Measurements from ENCODE around the gene GOLGA1.

DNA sequence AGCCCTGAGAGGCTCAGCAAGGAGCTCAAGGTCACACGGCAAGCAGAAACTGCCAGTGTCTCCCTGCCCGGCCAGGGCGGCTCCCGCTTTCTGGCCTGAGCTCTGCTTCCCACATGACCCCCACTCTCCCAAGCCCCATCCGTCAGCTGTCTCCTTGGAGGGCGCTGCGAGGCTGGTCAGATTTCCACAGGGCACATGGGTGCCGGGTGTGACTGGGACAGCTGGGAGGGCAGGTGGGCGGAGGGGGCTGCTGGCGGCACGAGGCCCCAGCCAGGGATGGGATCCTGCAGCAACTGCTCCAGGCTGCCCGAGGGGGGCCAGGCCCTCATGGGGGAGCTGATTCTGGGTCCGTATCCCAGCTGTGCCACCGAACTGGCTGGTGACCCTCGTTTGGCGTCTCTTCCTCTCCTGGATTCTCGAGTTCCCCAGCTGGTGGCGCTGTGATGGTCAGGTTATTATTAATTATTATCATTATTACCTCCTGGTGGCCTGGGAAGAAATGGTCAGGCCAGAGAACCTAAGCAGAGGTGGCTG is 100.5 kb downstream of the GOLGA1 start:
- TF ChIP-seq EZH2 (IDR thresholded peaks at IDR 0.05; ENCODE audit: low read length): no peak
- TF ChIP-seq, protein P1, sequence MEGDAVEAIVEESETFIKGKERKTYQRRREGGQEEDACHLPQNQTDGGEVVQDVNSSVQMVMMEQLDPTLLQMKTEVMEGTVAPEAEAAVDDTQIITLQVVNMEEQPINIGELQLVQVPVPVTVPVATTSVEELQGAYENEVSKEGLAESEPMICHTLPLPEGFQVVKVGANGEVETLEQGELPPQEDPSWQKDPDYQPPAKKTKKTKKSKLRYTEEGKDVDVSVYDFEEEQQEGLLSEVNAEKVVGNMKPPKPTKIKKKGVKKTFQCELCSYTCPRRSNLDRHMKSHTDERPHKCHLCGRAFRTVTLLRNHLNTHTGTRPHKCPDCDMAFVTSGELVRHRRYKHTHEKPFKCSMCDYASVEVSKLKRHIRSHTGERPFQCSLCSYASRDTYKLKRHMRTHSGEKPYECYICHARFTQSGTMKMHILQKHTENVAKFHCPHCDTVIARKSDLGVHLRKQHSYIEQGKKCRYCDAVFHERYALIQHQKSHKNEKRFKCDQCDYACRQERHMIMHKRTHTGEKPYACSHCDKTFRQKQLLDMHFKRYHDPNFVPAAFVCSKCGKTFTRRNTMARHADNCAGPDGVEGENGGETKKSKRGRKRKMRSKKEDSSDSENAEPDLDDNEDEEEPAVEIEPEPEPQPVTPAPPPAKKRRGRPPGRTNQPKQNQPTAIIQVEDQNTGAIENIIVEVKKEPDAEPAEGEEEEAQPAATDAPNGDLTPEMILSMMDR (optimal IDR thresholded peaks at IDR 0.05 in 1 of 3, IDR thresholded peaks at IDR 0.05 in 1 of 3, conservative IDR thresholded peaks at IDR 0.05 in 1 of 3; ENCODE audit: extremely low read depth in 1 of 3, insufficient read depth in 2 of 3, low read length in 3 of 3): peak; percentile 42 to 60 (median 51)
